GM12873 (cell line): Measurements from ENCODE around the gene TM9SF2.

Source experiments
- TF ChIP-seq, protein P1 (sequence below): IDR thresholded peaks from 2 replicates; pipeline ENCODE4 v1.5.1; 2012; ENCODE audit warnings: low read depth, mild to moderate bottlenecking, moderate library complexity, low read length, control low read depth; ENCODE audit not compliant: insufficient read depth; ENCODE audit errors: missing control alignments

Gene TM9SF2

GRCh38 chr13:99500839-99501183 is 461 bp upstream of the TM9SF2 start:
- TF ChIP-seq, protein P1, sequence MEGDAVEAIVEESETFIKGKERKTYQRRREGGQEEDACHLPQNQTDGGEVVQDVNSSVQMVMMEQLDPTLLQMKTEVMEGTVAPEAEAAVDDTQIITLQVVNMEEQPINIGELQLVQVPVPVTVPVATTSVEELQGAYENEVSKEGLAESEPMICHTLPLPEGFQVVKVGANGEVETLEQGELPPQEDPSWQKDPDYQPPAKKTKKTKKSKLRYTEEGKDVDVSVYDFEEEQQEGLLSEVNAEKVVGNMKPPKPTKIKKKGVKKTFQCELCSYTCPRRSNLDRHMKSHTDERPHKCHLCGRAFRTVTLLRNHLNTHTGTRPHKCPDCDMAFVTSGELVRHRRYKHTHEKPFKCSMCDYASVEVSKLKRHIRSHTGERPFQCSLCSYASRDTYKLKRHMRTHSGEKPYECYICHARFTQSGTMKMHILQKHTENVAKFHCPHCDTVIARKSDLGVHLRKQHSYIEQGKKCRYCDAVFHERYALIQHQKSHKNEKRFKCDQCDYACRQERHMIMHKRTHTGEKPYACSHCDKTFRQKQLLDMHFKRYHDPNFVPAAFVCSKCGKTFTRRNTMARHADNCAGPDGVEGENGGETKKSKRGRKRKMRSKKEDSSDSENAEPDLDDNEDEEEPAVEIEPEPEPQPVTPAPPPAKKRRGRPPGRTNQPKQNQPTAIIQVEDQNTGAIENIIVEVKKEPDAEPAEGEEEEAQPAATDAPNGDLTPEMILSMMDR, result no peak

DNA sequence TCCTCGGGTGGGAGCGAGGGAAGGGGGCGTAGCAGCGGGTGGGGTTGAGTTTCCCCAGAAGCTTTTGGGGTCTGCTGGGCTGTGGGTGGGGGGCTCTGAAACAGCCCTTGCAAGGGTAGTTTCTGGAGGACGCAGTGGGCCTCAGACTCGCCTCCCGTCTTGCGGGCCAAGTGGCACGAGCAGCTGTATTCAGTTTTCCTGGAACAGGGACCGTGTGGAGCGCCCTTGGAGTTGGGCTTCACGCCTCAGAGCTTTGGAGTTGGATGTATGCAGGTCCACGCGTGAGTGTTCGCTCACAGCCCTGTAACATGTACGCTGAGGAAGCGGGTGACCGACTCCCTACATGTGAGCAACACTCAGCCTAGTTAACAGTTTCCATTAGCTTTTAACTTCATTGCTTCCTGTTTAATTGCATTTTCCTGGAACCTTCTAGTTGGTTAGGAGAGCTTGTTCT is 603 bp downstream of the TM9SF2 start:
- TF ChIP-seq, protein P1, result no peak

DNA sequence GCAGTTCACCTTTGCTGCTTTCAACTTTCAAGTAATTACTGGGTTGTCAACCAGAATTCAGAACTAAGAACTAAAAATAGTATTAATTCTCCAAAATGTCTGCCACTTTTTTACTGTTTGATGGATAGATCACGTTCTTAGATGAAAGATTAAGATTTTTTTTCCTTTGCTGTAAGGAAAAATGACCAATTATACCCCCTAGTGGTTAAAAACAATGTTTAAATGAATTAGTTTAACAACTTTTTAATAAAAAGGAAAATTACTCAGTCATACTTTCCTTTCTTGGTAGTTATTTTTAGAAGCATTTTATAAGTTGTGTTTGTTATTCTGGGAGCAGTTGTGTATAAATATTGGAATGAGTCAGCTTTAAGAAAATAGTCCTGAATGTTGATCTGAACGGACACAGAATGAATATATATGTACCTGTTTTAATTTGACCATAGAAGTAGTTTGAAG is 4.6 kb downstream of the TM9SF2 start:
- TF ChIP-seq, protein P1, result peak; percentile 32

DNA sequence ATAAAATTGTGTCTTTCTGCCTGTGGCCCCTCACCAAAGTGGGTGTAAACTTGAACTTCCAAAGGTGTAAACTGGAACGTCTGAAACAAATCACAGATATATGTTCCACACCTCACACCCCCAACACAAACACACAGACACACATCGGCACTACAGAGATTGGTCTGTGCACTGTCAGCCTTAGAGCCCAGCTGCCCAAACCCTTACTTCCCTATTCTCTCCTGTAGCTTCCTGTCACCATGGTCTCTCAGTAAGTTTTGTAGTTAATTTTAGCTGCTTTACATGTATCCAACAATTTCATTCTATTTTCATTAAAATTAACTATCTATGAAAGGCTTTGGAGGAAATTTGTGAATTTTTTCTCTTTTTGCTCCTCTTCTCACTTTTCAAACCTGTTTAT is 5.4 kb downstream of the TM9SF2 start:
- TF ChIP-seq, protein P1, result no peak

- TF ChIP-seq, protein P1, result no peak
Observed at GRCh38 chr13:99507054-99507453, 5.8 kb downstream of the TM9SF2 start.

DNA sequence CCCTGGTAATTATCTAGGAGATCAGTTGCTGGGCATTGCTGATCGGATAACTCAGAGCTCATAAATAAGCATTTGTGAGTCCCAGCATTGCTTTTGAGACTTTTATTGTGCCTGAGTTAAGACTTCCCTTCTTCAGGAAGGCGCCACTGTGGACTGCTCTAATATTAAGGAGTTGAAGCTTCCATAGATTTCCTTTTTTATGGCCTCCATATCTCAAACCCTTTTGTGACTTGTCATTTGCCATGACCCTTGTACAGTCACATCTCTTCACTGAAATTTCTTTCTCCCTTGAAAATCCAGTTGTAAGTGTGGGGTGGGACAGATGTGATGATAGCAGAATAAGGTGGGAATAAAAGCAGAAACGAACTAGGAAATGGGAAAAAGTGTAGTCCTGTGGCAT is 6.3 kb downstream of the TM9SF2 start:
- TF ChIP-seq, protein P1, result no peak

- TF ChIP-seq, protein P1, result no peak
Observed at GRCh38 chr13:99507986-99508385, 6.7 kb downstream of the TM9SF2 start.
